ENCODE data around the gene HOXA4. TPM values are rescaled to one million over a fixed set of nuclear protein-coding genes. Genes with fewer than 3 reads are reported as not detected.

Gene HOXA4
- total RNA-seq, 8 experiments from 2014 or later, result 1.1 to 31.6 (median 15.0) TPM

DNA sequence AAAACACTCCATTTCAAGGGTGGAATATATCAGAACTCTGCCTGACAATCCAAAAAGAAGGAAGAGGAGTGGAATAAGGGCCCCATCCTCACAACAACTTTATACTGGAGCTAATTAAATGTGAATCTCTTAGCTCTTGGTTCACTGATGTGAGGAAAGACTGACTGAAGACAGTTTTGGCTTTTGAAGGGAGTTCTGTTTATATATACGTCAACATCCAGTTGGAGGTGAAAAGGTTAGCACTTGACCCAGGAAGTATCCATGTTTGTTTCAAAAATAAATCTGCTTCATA is 37.8 kb downstream of the HOXA4 start:
- ATAC-seq (replicated peaks in 6 of 8), result no peak
- Histone ChIP-seq H3K27ac (peak overlapping the region in 1 of 2 donors; percentile 26), H3K4me3 (peak overlapping the region; percentile 1 to 82 (median 65)), H3K4me1 (replicated peaks in 1 of 2) (peaks cover 30 to 44% of the 10 kb centered on the region in 2 donors)
- in situ Hi-C loops (cut with MboI; ENCODE audit: low pct_unique_long_range_greater_than_20kb in 2 of 9, low sequenced_read_pairs in 9 of 9, unreplicated experiment in 9 of 9), result loop anchor here in 4 of 9 experiments (10.0 to 25.0 kb wide), 2 partner anchors 230 to 238 kb away; partner anchors contain the start of gene SKAP2 (in 1 of the 4)
- 8 to 100% (median 67%) methylated on average over 1 of the region's 1 CpG; no CpG with 5 or more reads in 3 of the 10 experiments for WGBS, 10 experiments

DNA sequence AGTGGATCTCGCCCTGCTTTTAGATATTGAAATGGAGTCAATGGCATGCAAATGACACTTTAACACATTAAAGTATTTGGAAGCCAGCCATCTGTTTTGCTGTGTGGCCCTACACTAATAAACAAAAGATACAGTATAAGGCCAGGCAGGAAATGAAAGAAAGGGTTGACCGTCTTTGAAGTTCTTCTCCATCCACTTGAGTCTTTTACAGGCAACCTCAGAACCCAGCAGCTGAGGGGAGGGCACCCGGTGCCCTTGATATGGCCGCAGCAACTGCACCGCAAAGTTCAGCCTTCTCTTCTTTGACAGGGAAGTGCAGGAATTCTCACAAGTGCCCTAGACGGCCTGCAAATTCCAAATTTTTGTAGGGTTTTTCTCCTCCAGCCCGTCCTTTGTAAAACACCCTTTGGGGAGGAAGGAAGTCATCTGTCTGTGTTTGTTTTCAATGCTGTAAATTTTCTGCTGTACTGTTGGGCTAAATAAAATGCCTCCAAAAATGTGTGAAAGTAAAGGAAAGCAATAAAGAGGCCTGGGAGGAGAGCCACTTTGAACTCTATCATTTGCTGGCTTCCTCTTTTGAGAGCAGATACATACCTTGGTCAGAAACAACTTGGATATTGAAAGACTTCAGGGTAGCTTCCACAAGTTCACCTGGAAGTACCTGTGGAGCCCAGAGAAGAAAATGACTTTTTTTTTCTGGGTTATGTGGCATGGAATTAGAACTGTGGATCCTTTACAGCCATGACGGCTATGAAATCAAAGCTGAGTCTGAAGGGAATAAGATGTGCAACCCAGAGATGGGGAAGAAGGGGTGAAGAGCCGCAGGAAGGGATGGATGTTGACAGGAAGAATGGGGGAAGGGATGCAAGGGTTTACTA is 38.4 kb downstream of the HOXA4 start:
- peak in 1 of 8 experiments; percentile 8 for ATAC-seq (replicated peaks in 6 of 8)
- in situ Hi-C loops (cut with MboI; ENCODE audit: low pct_unique_long_range_greater_than_20kb in 2 of 9, low sequenced_read_pairs in 9 of 9, unreplicated experiment in 9 of 9), result loop anchor here in 4 of 9 experiments (10.0 to 25.0 kb wide), 2 partner anchors 230 to 237 kb away; partner anchors contain the start of gene SKAP2 (in 1 of the 4)
- H3K4me1 ChIP-seq (replicated peaks in 1 of 2), result peaks cover 30 to 49% of the 10 kb centered on the region in 2 donors
- peak overlapping the region; percentile 26 to 59 for H3K27ac ChIP-seq
- peak overlapping the region; percentile 1 to 82 (median 65) for H3K4me3 ChIP-seq
- 0 to 100% (median 17%) methylated on average over 1 to 7 of the region's 9 CpGs for WGBS, 10 experiments

DNA sequence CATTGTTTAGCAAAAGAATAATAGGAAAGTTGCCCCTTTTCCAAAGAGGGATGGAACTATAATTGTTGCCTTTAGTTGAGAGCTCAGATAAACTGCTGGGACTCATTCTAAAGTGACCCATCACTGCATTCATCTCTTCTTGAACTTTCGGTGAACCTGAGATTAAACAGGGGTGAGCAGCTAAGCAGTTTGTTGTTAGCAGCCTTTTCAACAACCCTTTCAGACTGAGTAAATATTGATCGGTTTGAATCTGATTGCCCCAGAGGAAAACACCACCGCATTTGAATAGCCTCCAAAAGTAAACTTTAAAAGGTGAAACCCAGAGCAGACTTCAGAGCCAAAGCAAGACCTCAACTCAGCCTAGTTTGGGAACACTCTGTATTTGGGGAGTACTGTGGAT is 39.5 kb downstream of the HOXA4 start:
- WGBS, 10 experiments, result 0 to 100% (median 22%) methylated on average over 1 to 3 of the region's 3 CpGs; no CpG with 5 or more reads in 2 of the 10 experiments
- peak overlapping the region in 4 of 5 donors; percentile 51 to 82 (median 67) for H3K4me3 ChIP-seq
- H3K27ac ChIP-seq, result peak overlapping the region; percentile 29 to 44
- peaks cover 30 to 56% of the 10 kb centered on the region in 2 donors for H3K4me1 ChIP-seq (replicated peaks in 1 of 2)
- in situ Hi-C loops (cut with MboI; ENCODE audit: low pct_unique_long_range_greater_than_20kb in 2 of 9, low sequenced_read_pairs in 9 of 9, unreplicated experiment in 9 of 9), result loop anchor here in 4 of 9 experiments (10.0 to 25.0 kb wide), 2 partner anchors 229 to 236 kb away; partner anchors contain the start of gene SKAP2 (in 1 of the 4)
- ATAC-seq (replicated peaks in 6 of 8), result peak in 3 of 8 experiments; percentile 20 to 23 (median 21)

DNA sequence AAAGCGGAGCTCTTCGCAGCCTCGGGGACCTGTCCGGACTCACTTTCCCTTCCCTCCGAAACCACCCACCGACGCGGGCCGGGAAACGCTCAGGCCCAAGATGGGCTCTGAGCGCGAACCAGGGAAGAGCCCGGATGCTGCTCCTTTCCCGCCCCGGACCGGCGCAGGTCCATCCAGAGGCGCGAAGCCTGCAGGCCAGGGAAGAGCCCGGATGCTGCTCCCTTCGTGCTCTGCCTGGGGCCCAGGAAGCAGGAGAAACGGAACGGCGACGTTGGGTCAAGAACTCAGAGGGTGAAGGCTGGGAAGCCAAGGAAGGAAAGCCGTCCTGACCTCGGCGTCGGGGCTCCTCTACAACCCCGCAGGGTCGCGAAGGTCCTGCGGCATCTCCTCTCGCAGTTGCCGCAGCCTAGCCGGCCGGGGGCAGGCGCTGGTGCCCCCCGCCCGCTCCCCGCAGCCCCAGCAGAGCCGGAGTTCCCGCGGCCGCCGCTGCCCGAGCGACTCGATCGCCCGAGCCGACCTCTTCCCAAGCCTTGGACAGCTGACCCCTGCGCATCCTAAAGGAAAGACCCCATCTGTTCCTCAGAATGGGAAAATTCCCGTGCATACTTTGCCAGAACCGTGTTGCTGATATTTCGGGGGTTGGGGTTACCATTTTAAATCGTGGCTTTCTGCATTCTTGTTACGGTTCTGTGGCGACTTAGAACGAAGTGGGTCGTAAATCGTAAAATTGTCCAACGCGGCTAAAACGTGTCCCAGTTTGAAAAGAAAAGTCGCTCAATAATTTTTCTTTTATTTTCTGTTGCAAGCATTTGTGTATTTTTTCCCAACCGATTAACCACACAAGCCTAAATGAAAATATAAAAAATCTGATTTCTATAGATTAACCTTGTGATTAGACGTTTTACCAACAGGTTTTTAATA is 42.3 kb downstream of the HOXA4 start:
- ATAC-seq (replicated peaks in 6 of 8), result peak in 4 of 8 experiments; percentile 39 to 74 (median 68)
- Histone ChIP-seq H3K4me1 (replicated peaks in 1 of 2) (peaks cover 30 to 56% of the 10 kb centered on the region in 2 donors), H3K27ac (peak overlapping the region; percentile 63 to 80), H3K4me3 (peak overlapping the region in 4 of 5 donors; percentile 18 to 31 (median 18))
- 14 to 67% (median 49%) methylated on average over 2 to 18 of the region's 68 CpGs; no CpG with 5 or more reads in 1 of the 10 experiments for WGBS, 10 experiments
- in situ Hi-C loops (cut with MboI; ENCODE audit: low pct_unique_long_range_greater_than_20kb in 2 of 9, low sequenced_read_pairs in 9 of 9, unreplicated experiment in 9 of 9), result loop anchor here in 1 of 9 experiments (25.0 kb wide), 1 partner anchor 226 kb away; the partner anchor contains the start of gene SKAP2

DNA sequence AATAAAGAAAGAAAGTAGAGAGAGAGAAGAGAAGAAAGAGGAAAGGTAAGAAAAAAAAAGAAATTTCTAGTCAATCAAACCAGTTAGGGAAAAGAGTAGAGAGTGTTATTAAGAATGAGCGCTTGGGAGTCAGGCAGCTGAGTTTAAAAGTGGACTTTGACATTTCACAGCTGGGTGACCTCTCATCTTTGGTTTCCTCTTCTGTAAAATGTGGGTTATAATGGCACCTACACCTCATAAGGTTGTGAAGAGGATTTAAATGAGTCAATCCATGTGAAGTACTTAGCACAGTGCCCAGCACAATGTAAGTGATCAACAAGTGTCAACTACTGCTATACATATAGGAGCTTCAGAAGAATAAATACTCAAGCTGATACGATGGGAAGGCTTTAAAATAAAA is 46.9 kb downstream of the HOXA4 start:
- WGBS, 10 experiments, result 58 to 100% (median 81%) methylated on average over 1 to 2 of the region's 2 CpGs; no CpG with 5 or more reads in 1 of the 10 experiments

DNA sequence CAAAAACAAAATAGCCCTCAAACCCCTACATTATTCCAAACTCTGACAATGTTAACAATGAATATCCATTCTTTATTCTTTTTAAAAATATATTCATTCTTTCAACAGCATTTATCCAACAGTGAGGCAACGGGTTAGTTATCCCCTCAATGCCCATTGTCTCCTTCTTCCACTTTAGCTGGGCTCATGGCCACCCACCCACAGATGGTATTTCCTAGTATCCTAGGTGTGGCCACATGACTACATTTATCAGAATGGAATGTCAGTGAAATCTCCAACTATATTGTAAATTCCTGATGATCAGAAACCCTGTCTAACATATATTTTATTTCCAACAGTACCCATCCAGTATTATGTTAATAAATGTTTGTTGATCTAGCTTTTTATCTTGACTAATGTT is 48.4 kb downstream of the HOXA4 start:
- peak in 1 of 8 experiments; percentile 62 for ATAC-seq (replicated peaks in 6 of 8)
- in situ Hi-C loops (cut with MboI; ENCODE audit: low pct_unique_long_range_greater_than_20kb in 2 of 9, low sequenced_read_pairs in 9 of 9, unreplicated experiment in 9 of 9), result loop anchor here in 1 of 9 experiments (25.0 kb wide), 1 partner anchor 220 kb away; the partner anchor contains the start of gene SKAP2

More for the DNA sequence above, 46.9 kb downstream of the HOXA4 start:
- Histone ChIP-seq H3K27ac (no peak overlapping the region), H3K4me1 (replicated peaks in 1 of 2) (peaks cover 5 to 15% of the 10 kb centered on the region in 2 donors), H3K4me3 (no peak overlapping the region)
- in situ Hi-C loops (cut with MboI; ENCODE audit: low pct_unique_long_range_greater_than_20kb in 2 of 9, low sequenced_read_pairs in 9 of 9, unreplicated experiment in 9 of 9), result loop anchor here in 1 of 9 experiments (25.0 kb wide), 1 partner anchor 221 kb away; the partner anchor contains the start of gene SKAP2
- ATAC-seq (replicated peaks in 6 of 8), result no peak

DNA sequence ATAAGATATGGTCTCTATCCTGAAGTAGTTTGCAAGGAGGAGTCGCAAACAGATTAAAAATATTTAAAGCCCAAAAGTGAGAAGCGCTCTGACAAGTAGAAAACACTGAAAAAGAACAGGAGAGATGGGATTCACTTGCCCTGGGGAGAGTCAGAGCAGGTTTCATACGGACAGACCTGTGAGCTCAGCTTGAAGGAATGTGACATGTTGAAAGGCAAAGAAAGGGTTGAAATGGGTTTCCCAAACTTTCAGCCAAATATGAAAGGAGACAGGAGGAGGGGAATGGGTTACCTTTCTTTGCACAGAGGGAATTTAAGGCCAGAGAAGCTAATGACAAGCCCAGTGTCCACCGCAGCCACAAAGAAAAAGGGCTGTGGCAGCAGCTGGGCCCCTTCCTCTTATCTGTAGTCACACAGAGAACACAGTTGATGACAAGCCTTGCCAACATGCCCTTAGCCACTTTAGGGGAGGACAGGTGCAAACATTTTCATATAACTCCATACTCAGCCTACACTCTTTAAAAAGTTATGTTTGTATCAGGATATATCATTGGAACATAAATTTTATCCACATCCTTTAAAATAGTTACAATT is 49.6 kb downstream of the HOXA4 start:
- Histone ChIP-seq H3K4me3 (no peak overlapping the region), H3K4me1 (replicated peaks in 1 of 2) (peaks cover 0 to 5% of the 10 kb centered on the region in 2 donors), H3K27ac (no peak overlapping the region)
- ATAC-seq (replicated peaks in 6 of 8), result peak in 1 of 8 experiments; percentile 41
- in situ Hi-C loops (cut with MboI; ENCODE audit: low pct_unique_long_range_greater_than_20kb in 2 of 9, low sequenced_read_pairs in 9 of 9, unreplicated experiment in 9 of 9), result loop anchor here in 1 of 9 experiments (25.0 kb wide), 1 partner anchor 219 kb away; the partner anchor contains the start of gene SKAP2
- WGBS, 10 experiments, result 31 to 100% (median 80%) methylated on average over 1 to 4 of the region's 4 CpGs; no CpG with 5 or more reads in 2 of the 10 experiments

More for the DNA sequence above, 48.4 kb downstream of the HOXA4 start:
- Histone ChIP-seq H3K4me3 (no peak overlapping the region), H3K27ac (no peak overlapping the region), H3K4me1 (replicated peaks in 1 of 2) (peaks cover 5 to 7% of the 10 kb centered on the region in 2 donors)
- 38 to 100% (median 100%) methylated on average over 1 of the region's 1 CpG; no CpG with 5 or more reads in 3 of the 10 experiments for WGBS, 10 experiments

DNA sequence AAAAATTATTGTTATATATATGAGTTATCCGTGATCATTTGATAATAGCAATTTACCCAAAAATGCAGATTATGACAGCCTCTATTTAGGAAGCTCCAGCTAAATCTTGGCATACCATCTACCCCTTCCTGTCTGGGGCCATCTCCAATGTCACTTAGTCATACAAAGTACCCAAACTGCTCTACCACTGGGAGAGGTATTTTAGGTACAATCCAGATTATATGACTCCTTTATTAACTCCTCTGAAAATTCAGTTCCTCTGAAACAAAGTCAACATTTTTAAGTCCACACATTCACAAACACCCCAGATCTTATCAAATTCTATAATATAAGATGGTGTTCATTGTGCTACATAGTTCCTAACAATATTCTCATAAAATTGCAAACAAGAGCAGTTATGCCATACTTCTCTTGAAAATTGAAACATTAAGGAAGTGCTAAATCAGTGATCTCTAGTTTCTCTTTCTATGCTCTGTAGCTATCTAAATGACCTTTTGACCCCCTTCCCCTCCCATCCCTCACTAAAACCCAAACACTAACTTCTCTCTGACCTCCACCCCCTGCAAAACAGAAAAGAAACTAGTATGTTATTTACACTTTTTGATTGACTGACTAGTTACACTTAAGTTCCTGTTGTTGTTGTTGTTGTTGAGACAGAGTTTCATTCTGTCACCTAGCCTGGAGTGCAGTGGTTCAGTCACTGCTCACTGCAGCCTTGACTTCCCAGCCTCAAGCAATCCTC is 51.2 kb downstream of the HOXA4 start:
- no peak for ATAC-seq (replicated peaks in 6 of 8)
- in situ Hi-C loops (cut with MboI; ENCODE audit: low pct_unique_long_range_greater_than_20kb in 2 of 9, low sequenced_read_pairs in 9 of 9, unreplicated experiment in 9 of 9), result loop anchor here in 1 of 9 experiments (25.0 kb wide), 1 partner anchor 217 kb away; the partner anchor contains the start of gene SKAP2
- no peak overlapping the region for H3K27ac ChIP-seq
- peaks cover 6 to 9% of the 10 kb centered on the region in 2 donors for H3K4me1 ChIP-seq (replicated peaks in 1 of 2)
- 86 to 100% (median 100%) methylated on average over 1 of the region's 1 CpG; no CpG with 5 or more reads in 6 of the 10 experiments for WGBS, 10 experiments
- no peak overlapping the region for H3K4me3 ChIP-seq

DNA sequence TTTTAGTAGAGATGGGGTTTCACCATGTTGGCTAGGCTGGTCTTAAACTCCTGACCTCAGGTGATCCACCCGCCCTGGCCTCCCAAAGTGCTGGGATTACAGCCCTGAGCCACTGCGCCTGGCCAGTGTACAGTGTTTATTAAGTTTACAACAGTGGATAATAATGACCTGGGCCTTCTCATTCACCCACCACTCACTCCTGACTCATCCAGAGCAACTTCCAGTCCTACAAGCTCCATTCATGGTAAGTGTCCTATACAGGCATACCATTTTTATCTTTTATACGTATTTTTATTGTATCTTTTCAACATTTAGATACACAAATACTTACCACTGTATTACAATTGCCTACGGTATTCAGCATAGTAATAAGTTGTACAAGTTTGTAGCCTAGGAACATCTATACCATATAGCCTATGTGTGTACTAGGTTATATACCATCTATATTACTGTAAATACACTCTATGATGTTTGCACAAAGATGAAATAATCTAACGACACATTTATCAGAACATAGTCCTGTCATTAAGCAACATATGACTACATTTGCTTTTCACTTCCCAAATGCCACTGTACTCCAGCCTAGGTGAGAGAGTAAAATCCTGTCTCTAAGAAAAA is 51.8 kb downstream of the HOXA4 start:
- in situ Hi-C loops (cut with MboI; ENCODE audit: low pct_unique_long_range_greater_than_20kb in 2 of 9, low sequenced_read_pairs in 9 of 9, unreplicated experiment in 9 of 9), result loop anchor here in 1 of 9 experiments (25.0 kb wide), 1 partner anchor 216 kb away; the partner anchor contains the start of gene SKAP2
- WGBS, 10 experiments, result 79 to 100% (median 86%) methylated on average over 1 to 5 of the region's 5 CpGs
- no peak overlapping the region for H3K4me3 ChIP-seq
- no peak for ATAC-seq (replicated peaks in 6 of 8)
- no peak overlapping the region for H3K27ac ChIP-seq
- H3K4me1 ChIP-seq (replicated peaks in 1 of 2), result peaks cover 7 to 10% of the 10 kb centered on the region in 2 donors
